A549 (cell line): Measurements from ENCODE around the gene MBNL2. TPM values are rescaled to one million over a fixed set of nuclear protein-coding genes. Genes with fewer than 3 reads are reported as not detected.

Experiments
- ATAC-seq, 2 experiments: fragments of 200-7000 bp in 1 of 2; fragments of >200 bp in 1 of 2; cut with Nextera tagmentation in 1 of 2; cut with Tn5 transposase in 1 of 2; 3 replicates each; pipeline versions ENCODE4 v1.8.0 to v1.9.1; 2018 to 2020; ENCODE audit warnings: mild to moderate bottlenecking in 1 of 2, moderate library complexity in 1 of 2
- CTCF ChIA-PET: fragments of 300-600 bp; sonication (Branson Sonifier 250); formaldehyde crosslinking; extraction: SDS; loops from one replicate; lab custom pipeline; 2021; ENCODE audit warnings: antibody characterized with exemption, inconsistent platforms; lab: Yijun Ruan, JAX
- POLR2A ChIA-PET: fragments of 350-600 bp; formaldehyde crosslinking; extraction: SDS; loops from one replicate; lab custom pipeline; 2021; ENCODE audit warnings: antibody characterized with exemption, inconsistent platforms; lab: Yijun Ruan, JAX
- DNase-seq, 2 experiments: peaks; one replicate each; pipeline versions ENCODE4 v3.0.0 to v3.0.0-alpha.2; 2011 to 2016; ENCODE audit warnings: low read depth in 1 of 2, low spot score in 1 of 2
- FAIRE-seq: peaks from 2 replicates; lab custom pipeline; 2011; peaks lifted over from hg19 to GRCh38; lab: Jason Lieb, UNC
- H3K27ac ChIP-seq, 2 experiments: fragments of >200 bp; sonication (Bioruptor Twin); formaldehyde crosslinking; 3 replicates each; pipeline ENCODE4 v1.5.1; 2016 to 2017
- H3K4me1 ChIP-seq: fragments of >200 bp; sonication (Bioruptor Twin); formaldehyde crosslinking; 3 replicates; pipeline ENCODE4 v1.6.1; 2016
- H3K4me2 ChIP-seq: fragments of >200 bp; sonication (Bioruptor Twin); formaldehyde crosslinking; 3 replicates; pipeline ENCODE4 v1.6.1; 2016
- H3K4me3 ChIP-seq: fragments of >200 bp; sonication (Bioruptor Twin); formaldehyde crosslinking; 3 replicates; pipeline ENCODE4 v1.5.1; 2016
- H3K9me3 ChIP-seq: fragments of >200 bp; sonication (Bioruptor Twin); formaldehyde crosslinking; 3 replicates; pipeline ENCODE4 v1.6.1; 2016
- CBX8 ChIP-seq: fragments of 200-600 bp; sonication (generic); IDR thresholded peaks from 2 replicates; pipeline ENCODE4 v1.6.1; 2016
- EHF ChIP-seq: fragments of 250-450 bp; sonication (Bioruptor Pico); IDR thresholded peaks from 2 replicates; pipeline ENCODE4 v1.5.0; 2020; ENCODE audit warnings: mild to moderate bottlenecking
- FOSL2 ChIP-seq, 2 experiments: fragments of 450-650 bp in 1 of 2; fragments of >200 bp in 1 of 2; sonication (Bioruptor Twin) in 1 of 2; formaldehyde crosslinking; IDR thresholded peaks; 2 replicates each; pipeline versions ENCODE4 v1.5.0 to v1.6.1; 2016 to 2020; ENCODE audit warnings: mild to moderate bottlenecking in 1 of 2, moderate library complexity in 1 of 2
- FOXS1 ChIP-seq: fragments of 250-450 bp; sonication (Bioruptor Pico); IDR thresholded peaks from 2 replicates; pipeline ENCODE4 v1.5.0; 2020; ENCODE audit warnings: mild to moderate bottlenecking, moderate library complexity
- HOXA7 ChIP-seq: fragments of 250-450 bp; sonication (Bioruptor Pico); IDR thresholded peaks from 2 replicates; pipeline ENCODE4 v1.5.0; 2020; ENCODE audit warnings: mild to moderate bottlenecking, moderate library complexity
- HOXB13 ChIP-seq: fragments of 250-450 bp; sonication (Bioruptor Pico); IDR thresholded peaks from 2 replicates; pipeline ENCODE4 v1.5.0; 2020; ENCODE audit warnings: low read depth, mild to moderate bottlenecking, moderate library complexity
- JUNB ChIP-seq: fragments of >200 bp; sonication (Bioruptor Twin); formaldehyde crosslinking; IDR thresholded peaks from 2 replicates; pipeline ENCODE4 v1.6.1; 2016
- MAFK ChIP-seq: fragments of 450-650 bp; IDR thresholded peaks from 2 replicates; pipeline ENCODE4 v1.6.1; 2014; ENCODE audit not compliant: partially characterized antibody
- MAX ChIP-seq: IDR thresholded peaks from 2 replicates; pipeline ENCODE4 v1.6.1; 2012
- MAZ ChIP-seq: fragments of 150-350 bp; IDR thresholded peaks from 2 replicates; pipeline ENCODE4 v1.6.1; 2014; ENCODE audit warnings: antibody characterized with exemption, low read depth, low read length, borderline replicate concordance
- NPAS2 ChIP-seq: fragments of 250-450 bp; sonication (Bioruptor Pico); IDR thresholded peaks from 2 replicates; pipeline ENCODE4 v1.8.0; 2022; ENCODE audit warnings: mild to moderate bottlenecking, moderate library complexity, borderline replicate concordance
- NR3C1 ChIP-seq: fragments of >200 bp; sonication (Bioruptor Twin); formaldehyde crosslinking; IDR thresholded peaks from 3 replicates; pipeline ENCODE4 v1.6.1; 2017
- PBX3 ChIP-seq: IDR thresholded peaks from 2 replicates; pipeline ENCODE4 v1.6.1; 2012
- POLR2AphosphoS2 ChIP-seq: conservative IDR thresholded peaks from 2 replicates; pipeline ENCODE4 v1.6.1; 2012; ENCODE audit warnings: low read length, improper control_type of control experiment, inconsistent platforms
- RARB ChIP-seq: fragments of 250-450 bp; sonication (Bioruptor Pico); IDR thresholded peaks from 2 replicates; pipeline ENCODE4 v1.8.0; 2021; ENCODE audit warnings: mild to moderate bottlenecking, moderate library complexity
- RFX5 ChIP-seq: fragments of 450-650 bp; IDR thresholded peaks from 2 replicates; pipeline ENCODE4 v1.7.1; 2014; ENCODE audit warnings: antibody characterized with exemption, mild to moderate bottlenecking, moderate library complexity
- SMC3 ChIP-seq: fragments of >200 bp; sonication (Bioruptor Twin); formaldehyde crosslinking; IDR thresholded peaks from 3 replicates; pipeline ENCODE4 v1.6.1; 2018; ENCODE audit warnings: inconsistent platforms
- ZC3H11A ChIP-seq: fragments of 450-650 bp; IDR thresholded peaks from 2 replicates; pipeline ENCODE4 v1.6.1; 2014; ENCODE audit warnings: antibody characterized with exemption, mild to moderate bottlenecking
- ZSCAN20 ChIP-seq: fragments of 250-450 bp; sonication (Bioruptor Pico); IDR thresholded peaks from 2 replicates; pipeline ENCODE4 v1.8.0; 2022; ENCODE audit warnings: mild to moderate bottlenecking, moderate library complexity
- WGBS: methylation state at CpG from one replicate; pipeline ENCODE4 v1.1.6; 2017; ENCODE audit errors: missing lambda C conversion rate; 5-methylcytosine and 5-hydroxymethylcytosine counted together
- polyA plus RNA-seq, 4 experiments: library from polyadenylated mRNA; depleted of rRNA in 3 of 4; stranded (reverse); fragments of >200 nt; fragmentation: RNase III in 1 of 4; extraction: RNeasy Plus Mini Kit Qiagen cat#74134 plus additional on column Dnase treatment in 1 of 4; gene quantifications; 2 replicates in 3 of 4; 3 replicates in 1 of 4; pipeline ENCODE4 v1.2.3, GENCODE V29; 2011 to 2017
- TF ChIP-seq, protein P1 (sequence below): fragments of 150-350 bp; IDR thresholded peaks from 2 replicates; pipeline ENCODE4 v1.6.1; 2014; ENCODE audit warnings: low read depth, mild to moderate bottlenecking, low read length
- TF ChIP-seq, protein P2 (sequence below): fragments of 200-600 bp; sonication (generic); IDR thresholded peaks from 2 replicates; pipeline ENCODE4 v1.6.1; 2016; ENCODE audit warnings: antibody characterized with exemption, mild to moderate bottlenecking, moderate library complexity
- TF ChIP-seq, protein P3 (sequence below): fragments of >200 bp; sonication (Bioruptor Twin); formaldehyde crosslinking; IDR thresholded peaks from 3 replicates; pipeline ENCODE4 v1.6.1; 2016

Gene MBNL2
- polyA plus RNA-seq, 2 of the 4 experiments (the other 2 are of a cell fraction) = 18.7 to 20.6 TPM

- peaks cover 66% of the 10 kb centered on the region for H3K4me1 ChIP-seq
These were observed 16.8 kb downstream of the MBNL2 start for GRCh38 chr13:97238883-97239282.

DNA sequence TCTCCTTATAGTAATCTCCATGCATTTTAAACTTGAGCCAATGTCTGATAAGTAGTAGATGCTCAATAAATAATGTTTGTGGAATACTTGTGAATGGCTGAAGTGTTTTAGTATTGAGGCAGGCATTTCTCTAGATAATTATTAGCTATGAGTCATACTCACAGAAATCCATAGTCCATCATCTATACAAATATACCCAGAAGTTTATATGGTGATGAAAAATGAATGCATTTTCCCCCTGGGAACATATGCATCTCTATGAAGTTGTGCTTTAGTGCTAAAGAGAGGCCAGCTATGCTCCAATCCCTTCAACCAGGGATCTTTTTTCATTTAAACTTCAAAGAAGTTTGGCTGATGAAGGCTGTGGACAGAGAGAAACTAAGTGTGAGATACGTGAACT, 17.2 kb downstream of the MBNL2 start:
- H3K27ac ChIP-seq = peak overlapping the region; percentile 35 to 73; a peak in 5 of 6 replicates
- no peaks in the 10 kb centered on the region for H3K9me3 ChIP-seq
- ChIA-PET CTCF (interaction anchor here (2.1 kb wide), 1 partner anchor 129 kb away, joined by 8 read pairs; no protein-coding TSS in a partner anchor), POLR2A (no interaction called here)
- WGBS = 61% methylated on average over 1 of the region's 1 CpG
- H3K4me3 ChIP-seq = no peak overlapping the region
- DNase-seq = no peak
- no peak for TF ChIP-seq NPAS2
- TF ChIP-seq FOSL2 (IDR thresholded peaks at IDR 0.05) = no peak
- TF ChIP-seq FOSL2 (CRISPR knock-in tag; IDR thresholded peaks at IDR 0.05) = peak; percentile 68
- ATAC-seq = peak in 1 of 2 experiments; percentile 12; a peak in 2 of 6 replicates
- no peak for FAIRE-seq
- peak overlapping the region; percentile 62 for H3K4me2 ChIP-seq
- H3K4me1 ChIP-seq = peaks cover 66% of the 10 kb centered on the region

More at GRCh38 chr13:97238883-97239282, 16.8 kb downstream of the MBNL2 start:
- WGBS = 77% methylated on average over 4 of the region's 4 CpGs
- ATAC-seq (no peak), FAIRE-seq (no peak), DNase-seq (no peak)
- Histone ChIP-seq H3K27ac (peak overlapping the region; percentile 32 to 35; a peak in 4 of 6 replicates), H3K4me3 (no peak overlapping the region), H3K4me2 (peak overlapping the region; percentile 62), H3K9me3 (no peaks in the 10 kb centered on the region)
- TF ChIP-seq, protein P1, sequence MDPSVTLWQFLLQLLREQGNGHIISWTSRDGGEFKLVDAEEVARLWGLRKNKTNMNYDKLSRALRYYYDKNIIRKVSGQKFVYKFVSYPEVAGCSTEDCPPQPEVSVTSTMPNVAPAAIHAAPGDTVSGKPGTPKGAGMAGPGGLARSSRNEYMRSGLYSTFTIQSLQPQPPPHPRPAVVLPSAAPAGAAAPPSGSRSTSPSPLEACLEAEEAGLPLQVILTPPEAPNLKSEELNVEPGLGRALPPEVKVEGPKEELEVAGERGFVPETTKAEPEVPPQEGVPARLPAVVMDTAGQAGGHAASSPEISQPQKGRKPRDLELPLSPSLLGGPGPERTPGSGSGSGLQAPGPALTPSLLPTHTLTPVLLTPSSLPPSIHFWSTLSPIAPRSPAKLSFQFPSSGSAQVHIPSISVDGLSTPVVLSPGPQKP = no peak
- no peak for TF ChIP-seq ZSCAN20
- TF ChIP-seq JUNB = no peak
- no peak for TF ChIP-seq FOXS1 (CRISPR knock-in tag)
- TF ChIP-seq RARB (CRISPR knock-in tag) = no peak
- no peak for TF ChIP-seq POLR2AphosphoS2
- no peak for TF ChIP-seq CBX8
- no peak for TF ChIP-seq HOXB13 (CRISPR knock-in tag)
- TF ChIP-seq ZC3H11A = no peak
- TF ChIP-seq, protein P2, sequence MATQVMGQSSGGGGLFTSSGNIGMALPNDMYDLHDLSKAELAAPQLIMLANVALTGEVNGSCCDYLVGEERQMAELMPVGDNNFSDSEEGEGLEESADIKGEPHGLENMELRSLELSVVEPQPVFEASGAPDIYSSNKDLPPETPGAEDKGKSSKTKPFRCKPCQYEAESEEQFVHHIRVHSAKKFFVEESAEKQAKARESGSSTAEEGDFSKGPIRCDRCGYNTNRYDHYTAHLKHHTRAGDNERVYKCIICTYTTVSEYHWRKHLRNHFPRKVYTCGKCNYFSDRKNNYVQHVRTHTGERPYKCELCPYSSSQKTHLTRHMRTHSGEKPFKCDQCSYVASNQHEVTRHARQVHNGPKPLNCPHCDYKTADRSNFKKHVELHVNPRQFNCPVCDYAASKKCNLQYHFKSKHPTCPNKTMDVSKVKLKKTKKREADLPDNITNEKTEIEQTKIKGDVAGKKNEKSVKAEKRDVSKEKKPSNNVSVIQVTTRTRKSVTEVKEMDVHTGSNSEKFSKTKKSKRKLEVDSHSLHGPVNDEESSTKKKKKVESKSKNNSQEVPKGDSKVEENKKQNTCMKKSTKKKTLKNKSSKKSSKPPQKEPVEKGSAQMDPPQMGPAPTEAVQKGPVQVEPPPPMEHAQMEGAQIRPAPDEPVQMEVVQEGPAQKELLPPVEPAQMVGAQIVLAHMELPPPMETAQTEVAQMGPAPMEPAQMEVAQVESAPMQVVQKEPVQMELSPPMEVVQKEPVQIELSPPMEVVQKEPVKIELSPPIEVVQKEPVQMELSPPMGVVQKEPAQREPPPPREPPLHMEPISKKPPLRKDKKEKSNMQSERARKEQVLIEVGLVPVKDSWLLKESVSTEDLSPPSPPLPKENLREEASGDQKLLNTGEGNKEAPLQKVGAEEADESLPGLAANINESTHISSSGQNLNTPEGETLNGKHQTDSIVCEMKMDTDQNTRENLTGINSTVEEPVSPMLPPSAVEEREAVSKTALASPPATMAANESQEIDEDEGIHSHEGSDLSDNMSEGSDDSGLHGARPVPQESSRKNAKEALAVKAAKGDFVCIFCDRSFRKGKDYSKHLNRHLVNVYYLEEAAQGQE = no peak
- TF ChIP-seq PBX3 = no peak
- POLR2A ChIA-PET = no interaction called here
- CTCF ChIA-PET = interaction anchor here (2.1 kb wide), 1 partner anchor 129 kb away, joined by 8 read pairs; no protein-coding TSS in a partner anchor

DNA sequence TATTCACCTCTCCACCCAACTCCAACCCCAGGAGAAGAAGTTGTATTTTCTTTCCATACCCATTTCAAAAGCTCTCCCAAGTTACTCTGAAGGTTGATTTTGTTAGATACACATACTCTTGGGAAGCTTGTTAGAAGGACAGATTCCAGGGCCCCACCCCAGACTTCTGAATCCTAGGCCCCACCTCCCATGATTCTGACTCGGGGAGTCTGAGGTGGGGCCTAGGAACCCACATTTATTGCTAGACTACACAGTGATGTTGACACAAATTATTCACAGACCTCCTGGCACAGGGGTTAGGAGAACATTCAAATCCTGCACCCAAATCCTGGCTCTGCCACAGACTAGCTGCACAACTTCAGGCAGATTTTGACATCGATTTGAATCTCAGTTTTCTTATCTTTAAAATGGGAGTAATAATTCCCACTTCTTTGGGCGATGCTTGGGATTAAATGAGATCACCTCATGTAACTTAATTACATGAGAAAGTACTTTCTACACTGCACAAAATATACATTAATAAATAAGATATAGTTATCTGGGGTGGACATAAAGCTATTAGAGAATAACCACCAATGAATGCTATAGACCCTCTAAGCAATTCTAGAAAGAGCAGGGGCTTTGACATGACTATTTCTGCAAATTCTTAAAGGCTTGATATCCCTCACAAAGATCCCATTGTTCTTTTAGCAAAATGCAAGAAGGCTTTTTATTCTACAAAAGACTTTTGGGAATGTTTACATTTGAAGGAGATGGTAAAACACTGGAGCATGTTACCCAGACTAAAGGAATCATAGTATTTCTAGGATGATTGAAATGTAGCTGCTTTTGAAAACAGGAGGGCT, 18.0 kb downstream of the MBNL2 start:
- 61% methylated on average over 3 of the region's 3 CpGs for WGBS
- no peak for DNase-seq
- Histone ChIP-seq H3K4me3 (no peak overlapping the region), H3K27ac (peak overlapping the region; percentile 35 to 73; a peak in 5 of 6 replicates), H3K4me1 (peaks cover 74% of the 10 kb centered on the region), H3K9me3 (no peaks in the 10 kb centered on the region), H3K4me2 (peak overlapping the region; percentile 62)
- ChIA-PET CTCF (interaction anchor here (0.6 to 2.1 kb wide), 3 partner anchors 15 to 341 kb away, joined by 3 to 8 read pairs (median 3); no protein-coding TSS in a partner anchor), POLR2A (interaction anchor here (0.6 kb wide), 1 partner anchor 16 kb away, joined by 3 read pairs; no protein-coding TSS in a partner anchor)
- ATAC-seq = peak in 1 of 2 experiments; percentile 11; a peak in 2 of 6 replicates
- no peak for FAIRE-seq
- TF ChIP-seq MAFK (no peak), HOXA7 (CRISPR knock-in tag) (no peak), JUNB (no peak), NR3C1 (no peak), HOXB13 (CRISPR knock-in tag) (no peak), EHF (CRISPR knock-in tag) (no peak), MAZ (no peak), MAX (no peak), POLR2AphosphoS2 (no peak), CBX8 (no peak), SMC3 (no peak), RFX5 (no peak), PBX3 (no peak), FOXS1 (CRISPR knock-in tag) (no peak)
- TF ChIP-seq, protein P3, sequence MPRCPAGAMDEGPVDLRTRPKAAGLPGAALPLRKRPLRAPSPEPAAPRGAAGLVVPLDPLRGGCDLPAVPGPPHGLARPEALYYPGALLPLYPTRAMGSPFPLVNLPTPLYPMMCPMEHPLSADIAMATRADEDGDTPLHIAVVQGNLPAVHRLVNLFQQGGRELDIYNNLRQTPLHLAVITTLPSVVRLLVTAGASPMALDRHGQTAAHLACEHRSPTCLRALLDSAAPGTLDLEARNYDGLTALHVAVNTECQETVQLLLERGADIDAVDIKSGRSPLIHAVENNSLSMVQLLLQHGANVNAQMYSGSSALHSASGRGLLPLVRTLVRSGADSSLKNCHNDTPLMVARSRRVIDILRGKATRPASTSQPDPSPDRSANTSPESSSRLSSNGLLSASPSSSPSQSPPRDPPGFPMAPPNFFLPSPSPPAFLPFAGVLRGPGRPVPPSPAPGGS = no peak
